Measurements from ENCODE around the gene SMAD7.

Gene SMAD7, protein sequence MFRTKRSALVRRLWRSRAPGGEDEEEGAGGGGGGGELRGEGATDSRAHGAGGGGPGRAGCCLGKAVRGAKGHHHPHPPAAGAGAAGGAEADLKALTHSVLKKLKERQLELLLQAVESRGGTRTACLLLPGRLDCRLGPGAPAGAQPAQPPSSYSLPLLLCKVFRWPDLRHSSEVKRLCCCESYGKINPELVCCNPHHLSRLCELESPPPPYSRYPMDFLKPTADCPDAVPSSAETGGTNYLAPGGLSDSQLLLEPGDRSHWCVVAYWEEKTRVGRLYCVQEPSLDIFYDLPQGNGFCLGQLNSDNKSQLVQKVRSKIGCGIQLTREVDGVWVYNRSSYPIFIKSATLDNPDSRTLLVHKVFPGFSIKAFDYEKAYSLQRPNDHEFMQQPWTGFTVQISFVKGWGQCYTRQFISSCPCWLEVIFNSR

DNA sequence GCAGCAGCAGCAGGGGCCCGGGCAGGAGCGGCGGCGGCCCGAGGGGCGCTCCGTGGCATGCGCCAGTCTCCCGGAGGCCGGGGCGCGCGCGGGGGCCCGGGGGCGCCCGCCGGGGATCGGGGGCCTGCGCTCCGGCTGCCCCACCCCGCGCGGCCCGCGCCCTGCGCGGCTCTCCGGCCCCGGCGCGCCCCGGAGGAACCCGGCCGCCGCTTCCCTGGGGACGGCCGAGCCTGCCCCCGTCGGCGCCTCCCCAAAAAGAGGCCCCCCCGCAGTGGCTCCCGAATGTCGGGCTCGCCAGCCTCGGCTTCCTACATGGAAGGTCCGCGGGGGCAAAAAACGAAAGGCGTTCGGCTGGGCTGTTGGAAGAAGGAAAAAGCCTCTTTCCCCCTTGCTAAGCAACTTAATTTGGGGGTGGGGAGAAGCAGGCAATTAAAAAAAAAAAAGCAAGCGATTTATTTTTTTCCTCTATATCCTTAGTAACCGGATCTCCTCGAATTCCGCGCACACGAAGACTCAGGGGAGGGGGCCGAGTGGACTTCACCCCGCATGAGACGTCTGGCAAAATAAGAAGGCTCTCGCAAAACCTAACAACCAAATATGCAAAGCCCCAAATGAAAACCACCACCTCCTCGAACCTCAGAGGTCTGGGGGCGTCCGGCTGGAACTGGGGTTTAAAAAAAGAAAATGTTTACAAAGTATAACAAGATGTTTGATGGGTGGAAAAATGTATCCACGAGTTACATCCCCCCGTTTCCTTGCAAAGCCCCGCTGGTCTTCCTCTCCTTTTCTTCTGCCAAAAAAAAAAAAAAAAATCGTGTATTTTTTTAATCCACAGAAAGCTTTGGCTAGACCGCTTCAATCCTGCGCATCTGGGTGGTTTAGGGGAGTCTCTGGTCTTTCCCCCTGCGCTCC is at the start of gene SMAD7:
SMAD7 (minus strand) TSS at position 430 of the 912 bp plus-strand sequence. CDS start 541 bp downstream, outside the sequence.
- peaks cover 39 to 45% of the 10 kb centered on the region in 2 experiments for H3K4me1 ChIP-seq (ENCODE audit: control insufficient read depth in 1 of 2, insufficient read depth in 1 of 2, low read depth in 1 of 2, low read length in 1 of 2)
- H3K36me3 ChIP-seq, result no peaks in the 10 kb centered on the region

DNA sequence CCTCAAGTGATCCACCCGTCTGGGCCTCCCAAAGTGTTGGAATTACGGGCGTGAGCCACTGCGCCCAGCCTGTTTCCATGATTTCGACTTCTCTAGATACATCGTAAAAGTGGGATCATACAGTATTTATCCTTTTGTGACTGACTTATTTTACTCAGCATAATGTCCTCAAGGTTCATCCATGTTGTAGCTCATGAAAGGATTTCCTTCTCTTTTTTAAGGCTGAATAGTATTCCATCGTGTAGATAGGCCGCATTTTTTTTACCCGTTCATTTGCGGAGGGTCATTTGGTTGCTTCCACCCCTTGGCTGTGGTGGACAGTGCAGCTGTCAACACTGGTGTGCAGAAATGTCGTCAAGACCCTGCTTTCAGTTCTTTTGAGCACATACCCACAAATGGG is 48.8 kb upstream of the SMAD7 start:
- Histone ChIP-seq H3K36me3 (no peaks in the 10 kb centered on the region), H3K4me1 (ENCODE audit: control insufficient read depth in 1 of 2, insufficient read depth in 1 of 2, low read depth in 1 of 2, low read length in 1 of 2) (no peaks in the 10 kb centered on the region), H3K4me3 (ENCODE audit: low read depth in 1 of 2, low read length in 1 of 2) (no peak overlapping the region), H3K27me3 (no peaks in the 10 kb centered on the region), H3K9me3 (no peaks in the 10 kb centered on the region), H3K27ac (no peak overlapping the region)
- TF ChIP-seq, protein P1, sequence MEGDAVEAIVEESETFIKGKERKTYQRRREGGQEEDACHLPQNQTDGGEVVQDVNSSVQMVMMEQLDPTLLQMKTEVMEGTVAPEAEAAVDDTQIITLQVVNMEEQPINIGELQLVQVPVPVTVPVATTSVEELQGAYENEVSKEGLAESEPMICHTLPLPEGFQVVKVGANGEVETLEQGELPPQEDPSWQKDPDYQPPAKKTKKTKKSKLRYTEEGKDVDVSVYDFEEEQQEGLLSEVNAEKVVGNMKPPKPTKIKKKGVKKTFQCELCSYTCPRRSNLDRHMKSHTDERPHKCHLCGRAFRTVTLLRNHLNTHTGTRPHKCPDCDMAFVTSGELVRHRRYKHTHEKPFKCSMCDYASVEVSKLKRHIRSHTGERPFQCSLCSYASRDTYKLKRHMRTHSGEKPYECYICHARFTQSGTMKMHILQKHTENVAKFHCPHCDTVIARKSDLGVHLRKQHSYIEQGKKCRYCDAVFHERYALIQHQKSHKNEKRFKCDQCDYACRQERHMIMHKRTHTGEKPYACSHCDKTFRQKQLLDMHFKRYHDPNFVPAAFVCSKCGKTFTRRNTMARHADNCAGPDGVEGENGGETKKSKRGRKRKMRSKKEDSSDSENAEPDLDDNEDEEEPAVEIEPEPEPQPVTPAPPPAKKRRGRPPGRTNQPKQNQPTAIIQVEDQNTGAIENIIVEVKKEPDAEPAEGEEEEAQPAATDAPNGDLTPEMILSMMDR (IDR thresholded peaks at IDR 0.05), result no peak

More for the DNA sequence above, at the start of gene SMAD7:
- peak within 1 kb of the TSS; percentile 85 to 91 for H3K4me3 ChIP-seq (ENCODE audit: low read depth in 1 of 2, low read length in 1 of 2)
- no peaks in the 10 kb centered on the region for H3K27me3 ChIP-seq
- peak within 1 kb of the TSS; percentile 92 for H3K27ac ChIP-seq
- H3K9me3 ChIP-seq, result no peaks in the 10 kb centered on the region
- TF ChIP-seq, protein P1 (IDR thresholded peaks at IDR 0.05), result no peak

DNA sequence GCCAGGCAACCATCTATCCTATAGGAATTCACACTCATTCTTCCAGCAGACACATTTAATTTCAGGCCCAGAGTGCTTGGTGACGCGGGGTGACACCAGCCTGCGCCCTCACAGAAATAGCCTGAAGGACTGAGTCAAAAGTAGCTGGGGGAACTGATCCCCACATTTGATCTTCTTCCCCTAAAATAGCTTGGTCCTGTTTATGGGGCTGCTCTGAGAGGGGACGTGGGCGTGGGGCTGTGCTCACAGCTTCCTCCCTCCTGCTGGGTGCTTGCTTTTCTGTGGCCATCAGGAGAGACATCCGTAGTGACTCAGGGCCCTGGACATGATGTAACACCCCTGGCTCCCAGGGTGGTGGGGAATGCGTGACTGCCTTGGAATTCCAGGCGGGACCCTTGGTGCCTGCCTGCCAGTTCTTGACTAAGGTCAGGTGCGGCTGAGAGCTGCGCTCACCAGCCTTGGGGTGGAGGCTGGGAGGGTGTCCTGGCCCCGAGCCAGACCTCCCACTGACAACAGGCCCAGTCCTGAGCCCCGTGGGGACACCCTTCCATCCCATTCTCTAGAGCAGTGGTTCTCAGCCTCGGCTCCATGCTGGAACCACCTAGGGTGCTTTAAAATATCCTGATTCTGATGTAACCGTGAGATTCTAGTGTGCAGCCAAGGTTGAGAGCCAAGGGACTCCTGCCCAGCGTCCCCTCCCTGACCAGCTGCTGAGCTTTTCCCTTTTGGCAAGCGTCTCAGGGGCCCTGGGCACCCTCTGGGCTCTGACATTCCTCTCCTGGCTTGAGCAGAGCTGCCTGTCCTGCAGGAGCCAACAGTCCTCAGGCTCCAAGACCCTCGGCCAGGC is 47.4 kb upstream of the SMAD7 start:
- H3K27me3 ChIP-seq, result no peaks in the 10 kb centered on the region
- TF ChIP-seq, protein P1 (IDR thresholded peaks at IDR 0.05), result no peak
- no peaks in the 10 kb centered on the region for H3K9me3 ChIP-seq
- H3K4me3 ChIP-seq (ENCODE audit: low read depth in 1 of 2, low read length in 1 of 2), result no peak overlapping the region
- no peaks in the 10 kb centered on the region for H3K36me3 ChIP-seq
- H3K4me1 ChIP-seq (ENCODE audit: control insufficient read depth in 1 of 2, insufficient read depth in 1 of 2, low read depth in 1 of 2, low read length in 1 of 2), result peaks cover under 1 to 1% of the 10 kb centered on the region in 2 experiments
- no peak overlapping the region for H3K27ac ChIP-seq

DNA sequence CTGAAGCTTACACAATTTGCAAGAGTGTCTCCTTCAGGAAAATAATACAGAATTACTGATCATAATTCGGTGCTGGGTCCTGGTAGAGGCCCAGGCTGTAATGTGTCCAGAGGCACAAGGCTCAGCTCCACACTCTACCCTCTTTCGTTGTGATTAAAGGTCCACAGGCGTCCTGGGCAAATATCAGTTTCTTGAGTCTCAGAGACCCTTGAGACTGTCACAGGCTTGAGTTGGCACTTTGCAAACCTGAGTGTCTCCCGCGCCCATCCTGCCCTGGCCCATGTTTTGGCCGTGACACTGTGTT is 46.9 kb upstream of the SMAD7 start:
- H3K4me1 ChIP-seq (ENCODE audit: control insufficient read depth in 1 of 2, insufficient read depth in 1 of 2, low read depth in 1 of 2, low read length in 1 of 2), result peaks cover 7% of the 10 kb centered on the region in 2 experiments
- no peak overlapping the region for H3K4me3 ChIP-seq (ENCODE audit: low read depth in 1 of 2, low read length in 1 of 2)
- TF ChIP-seq, protein P1 (IDR thresholded peaks at IDR 0.05), result no peak
- H3K27me3 ChIP-seq, result no peaks in the 10 kb centered on the region
- no peaks in the 10 kb centered on the region for H3K36me3 ChIP-seq
- H3K27ac ChIP-seq, result no peak overlapping the region
- no peaks in the 10 kb centered on the region for H3K9me3 ChIP-seq

DNA sequence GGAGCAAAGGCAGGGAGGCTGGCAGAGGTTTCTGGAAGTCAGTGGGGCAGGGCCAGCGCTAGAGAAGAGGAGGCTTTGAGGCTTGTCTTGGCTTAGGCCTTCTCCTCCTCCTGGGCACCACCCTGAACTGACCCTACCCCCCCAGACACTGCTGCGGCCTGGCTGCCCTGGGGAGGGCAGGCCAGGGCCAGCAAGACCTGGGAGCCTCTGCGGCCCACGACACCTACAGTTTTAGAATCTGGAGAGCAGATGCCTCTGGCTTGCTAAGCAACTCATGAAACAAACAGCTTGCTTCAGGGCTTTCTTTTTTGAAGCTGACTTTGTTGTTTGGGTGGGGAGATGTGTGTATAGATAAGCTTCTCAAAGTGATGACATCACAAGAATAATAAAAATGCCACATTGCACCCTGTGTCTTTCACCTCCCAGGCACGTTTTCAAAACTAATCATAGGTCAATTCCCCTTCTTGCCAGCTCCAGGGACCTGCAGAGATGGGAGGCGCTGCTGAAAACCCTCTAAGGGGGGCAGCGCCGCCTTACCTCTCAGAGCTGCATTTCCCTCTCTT is 46.2 kb upstream of the SMAD7 start:
- TF ChIP-seq, protein P1 (IDR thresholded peaks at IDR 0.05), result no peak
- H3K9me3 ChIP-seq, result no peaks in the 10 kb centered on the region
- H3K4me1 ChIP-seq (ENCODE audit: control insufficient read depth in 1 of 2, insufficient read depth in 1 of 2, low read depth in 1 of 2, low read length in 1 of 2), result peaks cover 13 to 14% of the 10 kb centered on the region in 2 experiments
- H3K27ac ChIP-seq, result no peak overlapping the region
- no peaks in the 10 kb centered on the region for H3K27me3 ChIP-seq
- no peaks in the 10 kb centered on the region for H3K36me3 ChIP-seq
- H3K4me3 ChIP-seq (ENCODE audit: low read depth in 1 of 2, low read length in 1 of 2), result no peak overlapping the region

Measured in neutrophil (primary cell).